Stomach (tissue), 9 donors: ENCODE results near the gene TUBB1. TPM values are rescaled to one million over a fixed set of nuclear protein-coding genes. Genes with fewer than 3 reads are reported as not detected.

ENCODE experiments used
- DNase-seq, 2 donors: peaks; one replicate each; pipeline versions ENCODE4 v3.0.0 to v3.0.0-alpha.2; 2013 to 2019
- H3K27ac ChIP-seq, 5 donors: fragments of 200-600 bp in 4 of 5; sonication (generic) in 4 of 5; one replicate each; pipeline ENCODE4 v1.5.1; 2013 to 2019; ENCODE audit warnings: mild to moderate bottlenecking in 1 of 5, moderate library complexity in 1 of 5
- H3K27me3 ChIP-seq, 3 donors: fragments of 200-600 bp; sonication (generic); one replicate each; pipeline ENCODE4 v1.5.1; 2017 to 2019; ENCODE audit warnings: mixed run types in 1 of 3
- H3K36me3 ChIP-seq, 4 donors: fragments of 200-600 bp; sonication (generic); 1 replicate in 3 of 4; 2 replicates in 1 of 4; pipeline ENCODE4 v1.5.1; 2016 to 2019
- H3K4me1 ChIP-seq, 4 donors: fragments of 200-600 bp; sonication (generic); one replicate each; pipeline ENCODE4 v1.5.1; 2016 to 2019
- H3K4me3 ChIP-seq, 4 donors: fragments of 200-600 bp; sonication (generic) in 3 of 4; one replicate each; pipeline ENCODE4 v1.5.1; 2016 to 2019; ENCODE audit warnings: mild to moderate bottlenecking in 1 of 4
- H3K9me3 ChIP-seq, 4 donors: fragments of 200-600 bp; sonication (generic); one replicate each; pipeline ENCODE4 v1.5.1; 2016 to 2019
- EP300 ChIP-seq: sonication (generic); formaldehyde crosslinking; IDR thresholded peaks from one replicate; pipeline ENCODE4 v1.6.1; 2017; ENCODE audit warnings: antibody characterized with exemption
- POLR2A ChIP-seq, 4 donors: fragments of 450-650 bp; IDR thresholded peaks; one replicate each; pipeline ENCODE4 v1.6.1; 2016; ENCODE audit warnings: antibody characterized with exemption in 4 of 4, control low read depth in 2 of 4, mild to moderate bottlenecking in 1 of 4, moderate library complexity in 1 of 4
- POLR2AphosphoS5 ChIP-seq, 3 donors: sonication (generic); formaldehyde crosslinking; IDR thresholded peaks; one replicate each; pipeline ENCODE4 v1.6.1; 2016; ENCODE audit warnings: antibody characterized with exemption in 3 of 3
- WGBS, 5 donors: extraction: QIAGEN DNeasy Blood & Tissue Kit in 3 of 5; methylation state at CpG; one replicate each; pipeline versions ENCODE4 v1.1.5 to v1.1.7; 2013 to 2018; 5-methylcytosine and 5-hydroxymethylcytosine counted together
- intact Hi-C: fragments of 100-400 bp; cut with DNase I; formaldehyde crosslinking; loops from one replicate; pipeline ENCODE4 v1.15.1; 2023; ENCODE audit warnings: low total_unique reads
- polyA plus RNA-seq, 3 donors: library from polyadenylated mRNA; stranded (reverse); fragments of 200-250 nt; gene quantifications; one replicate each; pipeline ENCODE4 v1.2.3, GENCODE V29; 2013
- total RNA-seq, 5 donors: library from RNA; depleted of rRNA; stranded (reverse); fragments of >200 nt; gene quantifications; one replicate each; pipeline versions ENCODE4 v1.1.0 to v1.2.3, GENCODE V29; 2014 to 2016
- TF ChIP-seq, protein P1 (sequence below), 7 experiments: fragments of 450-650 bp in 4 of 7; fragments of 200-600 bp in 3 of 7; sonication (generic) in 3 of 7; IDR thresholded peaks; one replicate each; pipeline ENCODE4 v1.5.1; 2016 to 2019; ENCODE audit warnings: antibody characterized with exemption in 7 of 7, control low read depth in 2 of 7, mild to moderate bottlenecking in 1 of 7
- donor health status: healthy with polysubstance abuse.
- donor health status: Bipolar disorder and iron deficiency.
- donor health status: healthy.

TUBB1 gene
- total and polyA plus RNA-seq, 8 donors, result 0.03 to 0.55 (median 0.12) TPM; not detected in 5

DNA sequence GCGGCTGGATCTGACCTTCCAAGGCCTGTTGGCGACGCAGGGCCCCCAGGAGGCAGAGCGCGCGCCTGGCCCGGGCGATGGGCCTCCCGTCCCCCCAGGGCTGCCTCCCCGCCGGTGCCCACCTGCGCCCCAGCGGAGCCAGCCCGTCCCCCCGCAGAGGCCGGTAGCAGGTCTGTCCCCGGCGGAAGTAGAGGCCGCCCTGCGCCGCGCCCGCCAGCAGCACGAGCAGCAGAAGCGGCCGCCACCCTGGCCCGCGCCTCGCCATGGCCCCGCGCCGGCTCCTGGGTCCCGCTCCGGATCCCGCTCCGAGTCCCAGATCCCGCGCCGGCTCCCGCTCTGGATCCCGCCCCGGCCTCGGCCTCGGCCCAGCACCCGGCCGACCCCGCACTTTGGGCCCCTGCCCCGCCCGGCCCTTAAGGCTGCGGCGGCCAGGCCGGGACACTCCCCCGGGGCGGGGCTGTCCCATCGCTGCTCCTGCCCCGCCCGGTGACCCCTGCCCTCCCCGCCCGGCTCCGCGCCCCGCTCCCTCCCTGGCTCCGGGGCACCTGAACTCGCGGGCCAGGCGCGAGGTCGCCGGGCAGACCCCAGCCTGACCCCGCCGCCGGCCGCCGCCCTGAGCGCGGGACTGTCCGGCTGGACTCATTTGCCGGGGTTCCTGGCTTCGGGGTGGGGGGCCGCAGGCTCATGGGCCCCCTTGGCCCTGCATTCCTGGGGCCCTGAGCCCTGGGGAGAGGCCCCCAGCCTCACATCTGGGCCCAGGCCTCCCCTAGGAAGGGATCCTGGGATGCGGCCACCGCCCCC lies 12.2 kb upstream of the TUBB1 start, which contains the start of gene CTSZ:
Gene CTSZ, minus strand, starts transcription at position 391 of the 801 bp plus-strand sequence. Its CDS starts 126 bp downstream, at position 265.
- H3K9me3 ChIP-seq, result no peaks in the 10 kb centered on the region
- intact Hi-C loops, result loop anchor here (5.0 kb wide), 1 partner anchor 35 kb away; the partner anchor contains the start of gene PRELID3B
- no peaks in the 10 kb centered on the region for H3K27me3 ChIP-seq
- H3K36me3 ChIP-seq, result peaks cover 0 to 20% (median 17%) of the 10 kb centered on the region in 4 donors
- TF ChIP-seq, protein P1, sequence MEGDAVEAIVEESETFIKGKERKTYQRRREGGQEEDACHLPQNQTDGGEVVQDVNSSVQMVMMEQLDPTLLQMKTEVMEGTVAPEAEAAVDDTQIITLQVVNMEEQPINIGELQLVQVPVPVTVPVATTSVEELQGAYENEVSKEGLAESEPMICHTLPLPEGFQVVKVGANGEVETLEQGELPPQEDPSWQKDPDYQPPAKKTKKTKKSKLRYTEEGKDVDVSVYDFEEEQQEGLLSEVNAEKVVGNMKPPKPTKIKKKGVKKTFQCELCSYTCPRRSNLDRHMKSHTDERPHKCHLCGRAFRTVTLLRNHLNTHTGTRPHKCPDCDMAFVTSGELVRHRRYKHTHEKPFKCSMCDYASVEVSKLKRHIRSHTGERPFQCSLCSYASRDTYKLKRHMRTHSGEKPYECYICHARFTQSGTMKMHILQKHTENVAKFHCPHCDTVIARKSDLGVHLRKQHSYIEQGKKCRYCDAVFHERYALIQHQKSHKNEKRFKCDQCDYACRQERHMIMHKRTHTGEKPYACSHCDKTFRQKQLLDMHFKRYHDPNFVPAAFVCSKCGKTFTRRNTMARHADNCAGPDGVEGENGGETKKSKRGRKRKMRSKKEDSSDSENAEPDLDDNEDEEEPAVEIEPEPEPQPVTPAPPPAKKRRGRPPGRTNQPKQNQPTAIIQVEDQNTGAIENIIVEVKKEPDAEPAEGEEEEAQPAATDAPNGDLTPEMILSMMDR (IDR thresholded peaks at IDR 0.05), result no peak
- no peak for TF ChIP-seq EP300
- no peak for TF ChIP-seq POLR2A (IDR thresholded peaks at IDR 0.05)
- no peak for TF ChIP-seq POLR2AphosphoS5 (IDR thresholded peaks at IDR 0.05)
- H3K4me3 ChIP-seq, result peak within 1 kb of the TSS; percentile 67 to 86 (median 77)
- peak within 1 kb of the TSS; percentile 72 to 90 (median 84) for H3K27ac ChIP-seq
- DNase-seq, result peak; percentile 67 to 89
- peaks cover 28 to 74% (median 58%) of the 10 kb centered on the region in 4 donors for H3K4me1 ChIP-seq
- WGBS, 5 donors, result 4 to 13% (median 7%) methylated on average over 11 to 82 of the region's 82 CpGs

DNA sequence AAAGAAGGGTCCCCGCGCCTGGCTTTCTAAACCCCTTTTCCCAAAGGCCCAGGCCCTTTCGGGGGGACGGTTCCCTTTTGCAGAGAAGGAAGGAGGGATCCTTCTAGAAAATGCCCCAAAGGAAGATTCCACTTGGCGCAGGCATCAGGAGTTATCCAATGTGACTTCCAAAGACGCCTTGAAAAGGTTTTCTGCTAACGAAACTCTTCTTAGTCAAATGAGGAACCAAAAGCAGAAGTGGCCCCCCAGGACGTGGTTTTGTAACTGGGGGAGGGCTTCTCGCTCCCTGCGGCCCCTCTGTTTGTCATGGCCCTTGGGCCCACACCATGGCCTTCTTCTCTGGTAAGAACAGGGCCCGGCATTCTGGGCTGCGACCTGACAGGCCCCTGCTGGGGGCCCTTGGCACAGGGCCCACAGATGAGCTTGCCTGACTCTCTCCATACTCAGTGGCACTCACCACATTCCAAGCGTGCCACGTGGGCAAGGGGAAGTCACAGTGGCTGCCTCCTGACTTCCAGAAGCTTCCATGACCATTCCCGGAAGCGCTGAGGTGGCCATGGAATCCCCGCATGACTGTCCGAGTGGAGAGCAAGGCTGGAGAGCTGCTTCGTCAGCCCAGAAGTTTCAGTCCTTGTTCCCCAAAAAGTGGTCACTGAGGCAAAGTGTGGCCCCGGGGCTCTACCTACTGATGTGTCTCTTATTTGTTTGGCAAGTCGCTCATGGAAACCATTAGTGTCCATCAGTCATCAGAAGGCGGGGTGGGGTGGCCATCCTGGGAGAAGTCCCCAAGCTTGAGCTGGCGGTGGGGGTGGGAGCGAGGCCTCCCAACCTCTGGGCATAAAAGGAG lies 11.3 kb upstream of the TUBB1 start:
- Histone ChIP-seq H3K27me3 (no peaks in the 10 kb centered on the region), H3K4me1 (peaks cover 28 to 67% (median 57%) of the 10 kb centered on the region in 4 donors), H3K4me3 (peak overlapping the region; percentile 67 to 86 (median 77)), H3K27ac (peak overlapping the region; percentile 72 to 90 (median 84)), H3K9me3 (no peaks in the 10 kb centered on the region), H3K36me3 (peaks cover 0 to 12% (median 10%) of the 10 kb centered on the region in 4 donors)
- WGBS, 5 donors, result 81 to 89% (median 86%) methylated on average over 21 to 24 of the region's 24 CpGs
- intact Hi-C loops, result loop anchor here (5.0 kb wide), 1 partner anchor 34 kb away; the partner anchor contains the start of gene PRELID3B
- peak; percentile 36 to 49 for DNase-seq
- TF ChIP-seq, protein P1 (IDR thresholded peaks at IDR 0.05), result no peak
- TF ChIP-seq POLR2A (IDR thresholded peaks at IDR 0.05) (no peak), EP300 (no peak), POLR2AphosphoS5 (IDR thresholded peaks at IDR 0.05) (no peak)

DNA sequence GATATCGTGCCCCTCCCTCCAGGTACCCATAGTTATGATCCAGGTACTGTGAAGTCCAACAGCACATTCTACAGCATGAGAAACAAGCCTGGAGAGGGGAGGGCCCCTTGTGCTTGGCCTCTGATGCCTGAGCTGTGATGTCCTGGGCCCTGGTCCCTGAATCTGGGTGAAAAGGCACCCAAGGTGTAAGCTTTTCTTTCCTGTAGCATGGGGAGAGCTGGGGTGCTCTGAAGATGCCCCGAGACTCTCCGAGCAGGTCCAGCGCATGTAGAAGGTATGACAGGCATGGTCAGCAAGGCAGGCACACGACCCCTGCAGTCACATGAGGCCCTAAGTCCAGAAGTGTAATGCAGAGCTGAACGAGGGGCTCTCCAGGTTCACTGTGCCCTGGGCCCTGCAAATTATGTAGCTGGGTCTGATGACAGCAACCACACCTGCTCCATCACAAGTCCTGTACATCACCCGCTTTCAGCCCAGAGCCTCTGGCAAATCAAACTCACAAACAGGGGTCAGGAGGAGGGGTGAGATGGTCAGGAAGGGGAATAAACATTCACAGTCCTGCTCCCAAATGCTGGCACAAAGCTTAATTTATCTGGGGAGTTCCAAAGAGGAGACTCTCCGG lies 10.4 kb upstream of the TUBB1 start:
- peaks cover 28 to 60% (median 49%) of the 10 kb centered on the region in 4 donors for H3K4me1 ChIP-seq
- TF ChIP-seq POLR2A (IDR thresholded peaks at IDR 0.05) (no peak), EP300 (no peak), POLR2AphosphoS5 (IDR thresholded peaks at IDR 0.05) (no peak)
- TF ChIP-seq, protein P1 (IDR thresholded peaks at IDR 0.05), result no peak
- H3K4me3 ChIP-seq, result no peak overlapping the region
- intact Hi-C loops, result loop anchor here (5.0 kb wide), 1 partner anchor 33 kb away; the partner anchor contains the start of gene PRELID3B
- H3K27me3 ChIP-seq, result no peaks in the 10 kb centered on the region
- 85 to 90% (median 89%) methylated on average over 8 of the region's 8 CpGs for WGBS, 5 donors
- no peaks in the 10 kb centered on the region for H3K9me3 ChIP-seq
- DNase-seq, result peak in 1 of 2 donors; percentile 16
- H3K36me3 ChIP-seq, result peaks cover 0 to 6% (median 3%) of the 10 kb centered on the region in 4 donors
- H3K27ac ChIP-seq, result peak overlapping the region in 2 of 5 donors; percentile 89 to 90
